ENCODE data around the gene HLA-G.

GRCh38 chr6:29813809-29814208 lies 13.8 kb upstream of the HLA-G start:
- TF ChIP-seq CTCF (IDR thresholded peaks at IDR 0.05) = no peak
- TF ChIP-seq EZH2 (IDR thresholded peaks at IDR 0.05) = no peak

All from neural progenitor cell (in vitro differentiated cells).